Activated CD4-positive, alpha-beta T cell treated with anti-CD3 and anti-CD28 coated beads, Interleukin-2, Interleukin-6, amounts not matched to agents 100 ng/mL and 50 ng/mL, durations not matched to agents 16 hours and 8 hours (primary cell): Measurements from ENCODE around the gene VASH2.

Source experiments
- DNase-seq: peaks from one replicate; pipeline ENCODE4 v3.0.0-alpha.2; 2020

Gene VASH2

GRCh38 chr1:212930986-212931678 lies 19.2 kb upstream of the VASH2 start:
- no peak for DNase-seq

DNA sequence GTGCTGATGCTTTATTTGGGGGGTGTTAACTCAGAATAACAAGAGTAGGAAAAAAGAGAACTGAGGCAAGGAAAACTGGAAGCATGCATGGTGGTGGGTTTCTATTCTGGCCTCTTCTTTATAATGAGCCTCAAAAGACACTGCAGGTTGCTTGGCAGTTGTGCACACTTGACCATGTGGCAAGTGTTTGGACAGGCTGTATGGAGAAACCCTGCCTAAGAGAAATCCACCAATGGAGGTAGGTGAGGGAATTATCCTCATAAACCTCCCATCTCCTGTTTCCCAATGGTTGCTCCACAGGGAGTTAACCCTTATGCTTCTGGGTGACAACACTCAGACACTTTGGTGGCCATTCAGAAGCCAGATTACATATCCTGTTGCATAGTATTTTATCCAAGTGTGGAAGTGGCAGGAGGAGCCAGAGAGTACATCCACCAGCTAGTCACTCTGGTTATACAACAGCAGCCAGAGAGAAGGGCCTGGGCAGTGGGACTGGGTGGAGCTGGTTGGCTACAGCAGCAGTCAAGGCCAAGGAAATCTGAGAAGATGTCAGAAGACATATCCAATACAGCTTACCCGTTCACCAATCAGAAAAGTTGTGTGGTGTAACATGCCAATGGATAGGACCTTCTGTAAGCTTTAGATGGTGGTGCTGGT lies 16.4 kb upstream of the VASH2 start:
- no peak for DNase-seq

DNA sequence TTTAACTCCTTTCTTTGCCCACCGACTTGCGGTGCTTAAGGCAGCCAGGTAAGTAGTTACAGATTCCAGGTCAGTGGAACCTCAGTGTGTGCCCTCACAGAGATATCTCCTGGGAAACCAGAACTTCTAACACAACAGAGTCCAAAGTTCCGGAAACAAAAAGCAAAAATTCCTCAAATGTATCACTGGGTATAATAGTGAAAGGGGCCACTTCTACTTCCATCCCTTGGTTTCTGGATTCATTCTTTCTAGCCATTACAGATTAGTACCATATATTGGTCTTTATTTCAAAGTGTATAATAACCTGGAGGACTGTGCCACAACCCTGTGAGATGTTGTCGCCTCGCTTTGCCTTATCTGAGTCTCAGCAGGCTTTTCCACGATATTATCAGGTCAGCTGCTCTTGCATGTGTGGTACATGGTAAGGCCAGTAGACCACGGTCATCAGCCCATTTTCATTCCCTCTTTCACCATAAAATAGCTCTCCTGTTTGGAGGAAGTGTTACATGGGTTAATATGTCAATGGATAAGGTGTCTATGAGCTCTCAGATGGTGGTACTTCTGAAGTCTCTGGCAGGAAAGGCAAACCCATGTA lies 14.9 kb upstream of the VASH2 start:
- DNase-seq = no peak

DNA sequence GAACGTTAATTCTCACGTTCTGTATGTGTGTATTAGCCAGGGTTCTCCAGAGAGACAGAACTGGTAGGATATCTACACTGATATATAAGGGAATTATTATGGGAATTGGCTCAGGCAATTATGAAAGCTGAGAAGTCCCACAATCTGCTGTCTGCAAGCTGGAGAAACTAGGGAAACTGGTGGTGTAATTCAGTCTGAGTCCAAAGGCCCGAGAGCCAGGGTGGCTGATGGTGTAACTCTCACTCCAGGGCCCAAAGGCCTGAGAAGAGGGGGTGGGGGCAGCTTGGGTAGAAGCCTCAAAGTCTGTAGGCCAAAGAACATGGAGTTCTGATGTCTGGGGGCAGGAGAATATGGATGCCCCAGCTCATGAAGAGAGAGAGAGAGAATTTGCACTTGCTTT lies 13.3 kb upstream of the VASH2 start:
- no peak for DNase-seq

DNA sequence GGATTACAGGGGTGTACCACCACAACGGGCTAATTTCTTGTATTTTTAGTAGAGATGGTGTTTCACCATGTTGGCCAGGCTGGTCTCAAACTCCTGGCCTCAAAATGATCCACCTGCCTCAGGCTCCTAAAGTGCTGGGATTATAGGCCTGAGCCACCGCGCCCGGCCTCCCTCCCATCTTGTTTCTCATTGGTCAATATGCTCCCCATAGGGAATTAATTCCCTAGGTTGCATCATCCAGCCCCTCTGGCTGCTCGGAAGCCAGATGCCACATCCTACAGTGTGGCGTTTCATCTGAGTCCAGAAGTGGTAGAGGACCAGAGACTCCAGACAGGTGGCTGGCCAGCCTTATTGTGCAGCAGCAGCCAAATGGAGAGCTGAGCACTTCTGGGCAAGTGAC lies 11.5 kb upstream of the VASH2 start:
- DNase-seq = no peak

GRCh38 chr1:212941452-212941851 lies 8.9 kb upstream of the VASH2 start:
- DNase-seq = no peak

GRCh38 chr1:212942679-212943392 lies 7.5 kb upstream of the VASH2 start:
- no peak for DNase-seq

GRCh38 chr1:212943393-212943710 lies 7.0 kb upstream of the VASH2 start:
- DNase-seq = no peak

GRCh38 chr1:212944229-212944901 lies 6.0 kb upstream of the VASH2 start:
- DNase-seq = no peak

- DNase-seq = no peak
Observed at GRCh38 chr1:212945056-212945455, 5.3 kb upstream of the VASH2 start.

DNA sequence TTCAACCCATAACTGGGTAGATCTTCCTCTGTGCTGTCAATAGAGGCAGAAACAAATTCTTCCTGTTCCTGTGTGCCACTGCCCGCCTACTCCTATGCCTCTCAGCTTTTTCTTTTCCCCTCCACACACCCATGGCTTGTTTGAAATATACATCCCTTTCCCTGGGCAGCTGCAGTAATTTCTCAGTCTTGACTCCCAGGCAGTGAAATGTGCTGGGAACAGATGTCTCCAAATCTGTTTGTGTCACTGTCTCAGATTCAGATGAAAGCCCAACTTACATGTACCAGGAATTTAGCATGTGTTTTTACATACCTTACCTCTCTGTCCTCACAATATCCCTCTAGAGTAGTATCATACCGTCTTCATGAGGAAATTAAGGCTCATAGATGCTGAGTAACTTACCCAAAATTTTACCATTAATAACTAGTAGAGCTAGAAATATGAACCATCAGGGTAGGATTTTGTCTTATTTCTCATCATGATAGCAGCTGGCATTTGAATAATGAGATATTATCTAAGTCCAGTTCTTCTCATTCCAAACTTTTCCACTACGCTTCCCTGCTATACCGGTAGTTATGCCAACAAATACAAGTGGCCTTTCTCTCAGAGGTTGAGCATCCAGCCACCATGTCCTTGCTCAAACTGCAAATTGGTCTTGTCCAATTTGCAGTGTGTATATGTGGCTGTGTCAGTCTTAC lies 4.7 kb upstream of the VASH2 start:
- no peak for DNase-seq

DNA sequence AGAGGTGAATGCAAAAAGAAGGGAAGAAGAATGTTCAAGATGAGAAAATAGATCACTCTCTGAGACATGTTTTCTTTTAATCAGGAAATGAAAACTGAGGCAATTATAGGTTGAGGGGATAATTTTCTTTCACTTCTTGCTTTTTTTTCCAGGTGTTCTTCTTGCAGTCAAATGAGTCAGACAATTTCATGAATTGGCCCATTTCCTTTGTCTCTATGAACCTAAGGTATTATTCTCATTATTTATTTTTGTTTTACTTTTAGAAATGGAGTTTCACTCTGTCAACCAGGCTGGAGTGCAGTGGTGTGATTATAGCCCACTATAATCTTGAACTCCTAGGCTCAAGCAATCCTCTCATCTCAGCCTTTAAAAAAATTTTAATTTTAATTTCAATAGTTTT lies 3.5 kb upstream of the VASH2 start:
- DNase-seq = no peak

- no peak for DNase-seq
Observed at GRCh38 chr1:212949771-212950170, 570 bp upstream of the VASH2 start.

DNA sequence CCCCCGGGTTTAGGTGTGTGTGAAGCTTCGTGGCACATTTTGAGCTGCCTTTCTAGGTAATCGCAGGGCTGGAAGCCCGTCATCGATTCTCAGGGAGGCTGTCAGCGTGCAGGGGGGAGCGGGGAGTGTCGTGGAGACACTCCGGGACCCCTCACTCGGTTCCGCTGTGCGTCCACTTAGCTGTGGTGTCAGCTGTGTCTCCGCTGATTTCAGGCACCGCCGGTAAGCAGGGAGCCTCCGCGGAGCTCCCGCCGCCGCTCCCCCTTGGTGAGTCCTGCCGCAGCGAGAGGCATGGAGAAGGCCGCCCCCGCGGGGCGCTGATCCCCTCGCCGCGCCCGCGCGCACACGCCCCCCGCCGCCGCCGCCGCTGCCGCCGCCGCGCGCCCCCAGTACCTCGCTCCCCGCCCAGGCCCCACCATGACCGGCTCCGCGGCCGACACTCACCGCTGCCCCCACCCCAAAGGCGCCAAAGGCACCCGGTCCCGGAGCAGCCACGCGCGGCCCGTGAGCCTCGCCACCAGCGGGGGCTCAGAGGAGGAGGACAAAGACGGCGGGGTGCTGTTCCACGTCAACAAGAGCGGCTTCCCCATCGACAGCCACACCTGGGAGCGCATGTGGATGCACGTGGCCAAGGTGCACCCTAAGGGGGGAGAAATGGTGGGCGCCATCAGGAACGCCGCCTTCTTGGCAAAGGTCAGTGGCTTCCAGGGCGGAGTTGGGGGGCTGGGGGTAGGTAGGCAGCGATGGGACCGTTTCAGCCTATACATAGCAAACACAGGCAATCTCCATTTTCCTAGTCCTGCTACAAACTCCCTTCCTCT lies 995 bp downstream of the VASH2 start:
- DNase-seq = no peak

DNA sequence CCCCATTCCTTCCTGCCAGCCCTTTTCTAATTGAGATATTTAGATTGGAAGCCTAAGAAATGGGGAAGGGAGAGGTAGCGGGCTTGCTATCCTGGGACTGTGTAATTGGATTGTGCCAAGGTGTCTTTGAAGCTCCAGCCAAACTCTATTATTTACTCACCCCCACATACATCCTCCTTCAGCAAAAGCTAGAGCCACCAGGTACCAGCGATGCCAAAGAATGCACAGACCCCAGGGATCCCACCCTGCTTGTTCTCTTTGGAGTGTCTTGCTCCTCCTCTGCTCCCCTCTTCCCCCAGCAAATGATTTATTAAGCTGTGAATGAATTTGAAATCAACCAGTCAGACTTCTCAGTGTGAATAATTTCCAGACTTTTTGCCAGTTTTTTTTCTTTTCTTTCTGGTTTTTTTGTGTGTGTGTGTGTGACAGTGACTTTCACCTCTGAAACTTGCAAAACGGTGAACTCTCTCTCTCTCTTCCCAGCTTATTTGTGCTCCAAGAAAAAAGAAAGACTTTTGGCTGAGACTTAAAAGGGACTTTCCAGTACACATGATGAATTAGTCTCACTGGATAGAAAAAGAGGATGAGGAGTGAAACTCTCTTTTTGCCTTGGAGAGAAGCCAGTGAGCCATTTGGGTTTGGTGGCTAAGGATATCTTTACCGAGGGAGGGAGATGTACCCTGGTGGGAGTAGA lies 1.8 kb downstream of the VASH2 start:
- no peak for DNase-seq

GRCh38 chr1:212952641-212952976 lies 2.3 kb downstream of the VASH2 start:
- no peak for DNase-seq

DNA sequence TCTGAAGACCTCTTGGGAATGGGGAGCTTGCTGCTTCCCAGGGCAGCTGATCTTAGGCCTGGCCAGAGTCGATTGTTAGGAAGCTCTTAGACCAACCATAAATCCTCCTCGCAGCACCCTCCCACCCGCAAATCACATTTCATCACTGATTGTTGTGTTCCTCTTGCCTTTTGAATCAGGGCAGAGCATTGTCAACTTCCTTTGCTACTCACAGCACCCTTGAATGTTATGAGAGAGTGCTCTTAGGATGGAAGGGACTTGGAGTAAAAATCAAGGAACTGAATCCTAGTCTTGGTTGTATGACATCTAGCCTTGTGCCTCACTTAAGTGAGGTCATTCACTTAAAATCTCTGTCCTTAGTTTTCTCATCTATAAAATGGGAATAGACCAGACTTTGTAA lies 3.0 kb downstream of the VASH2 start:
- no peak for DNase-seq

GRCh38 chr1:212954514-212954913 lies 4.2 kb downstream of the VASH2 start:
- DNase-seq = no peak

DNA sequence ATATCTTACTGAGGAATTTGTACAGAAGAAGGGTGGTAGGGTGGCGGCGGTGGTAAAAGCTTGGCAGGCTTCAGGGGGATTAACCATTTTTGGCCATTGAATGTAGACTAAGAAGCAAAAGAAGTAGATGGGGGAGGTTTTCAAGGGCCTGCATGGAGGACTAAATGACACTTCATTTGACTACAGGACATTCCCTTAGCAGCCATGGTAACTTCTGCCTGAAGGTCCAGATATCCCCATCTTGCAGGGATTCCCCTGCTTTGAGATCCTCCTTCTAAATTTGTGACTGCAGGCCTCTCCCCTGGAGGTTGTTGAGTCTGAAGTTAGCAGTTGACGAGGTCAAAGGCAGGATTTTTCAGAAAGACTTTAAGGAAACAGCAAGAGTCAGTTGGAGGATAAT lies 4.8 kb downstream of the VASH2 start:
- DNase-seq = no peak

DNA sequence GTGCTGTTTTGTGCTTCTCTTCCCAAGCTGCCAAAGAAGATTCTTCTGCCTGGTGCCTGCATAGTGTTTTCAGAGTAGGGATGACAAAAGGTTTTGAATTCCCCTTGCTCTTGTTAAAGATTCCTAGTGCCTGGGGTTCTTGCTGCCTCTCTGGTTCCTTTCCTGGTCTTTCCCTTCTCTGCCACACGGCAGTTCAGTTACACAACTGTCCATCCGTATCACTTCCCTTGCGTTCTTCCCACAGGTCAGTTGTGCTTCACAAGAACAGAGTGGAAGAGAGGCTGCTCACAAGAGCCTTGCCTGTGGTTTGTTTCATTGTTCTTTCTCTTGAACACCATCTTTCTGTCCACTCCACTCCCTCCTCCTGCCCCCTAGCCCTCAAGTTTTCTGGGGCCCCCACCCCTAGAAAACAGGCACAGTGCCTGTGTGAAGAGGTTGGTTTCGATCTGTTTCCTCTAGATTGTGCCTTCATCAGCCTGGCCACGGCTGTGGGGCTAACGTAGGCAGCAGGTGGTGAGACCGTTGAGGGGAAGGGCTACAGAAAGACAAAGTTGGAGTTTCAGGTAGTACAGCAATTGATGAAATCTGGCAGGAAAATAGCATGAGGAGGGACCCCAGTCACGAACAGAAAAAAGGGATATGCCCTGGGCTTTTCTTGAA lies 5.8 kb downstream of the VASH2 start:
- DNase-seq = no peak

GRCh38 chr1:212957546-212957945 lies 7.2 kb downstream of the VASH2 start:
- DNase-seq = no peak
